ENCODE measurements around the gene PPM1M.

GRCh38 chr3:52236424-52236886 is 9.1 kb upstream of the PPM1M start:
- TF ChIP-seq CTCF (IDR thresholded peaks at IDR 0.05): no peak
- no peak for TF ChIP-seq POLR2A (IDR thresholded peaks at IDR 0.05)

All from body of pancreas (tissue), 4 donors.